GM12872 (cell line): ENCODE data around the gene DISC1.

Experiments used
- TF ChIP-seq, protein P1 (sequence below): IDR thresholded peaks from 3 replicates; pipeline ENCODE4 v1.5.1; 2011; ENCODE audit warnings: low read depth, mild to moderate bottlenecking, low read length, moderate library complexity; ENCODE audit not compliant: insufficient read depth

Gene DISC1

DNA sequence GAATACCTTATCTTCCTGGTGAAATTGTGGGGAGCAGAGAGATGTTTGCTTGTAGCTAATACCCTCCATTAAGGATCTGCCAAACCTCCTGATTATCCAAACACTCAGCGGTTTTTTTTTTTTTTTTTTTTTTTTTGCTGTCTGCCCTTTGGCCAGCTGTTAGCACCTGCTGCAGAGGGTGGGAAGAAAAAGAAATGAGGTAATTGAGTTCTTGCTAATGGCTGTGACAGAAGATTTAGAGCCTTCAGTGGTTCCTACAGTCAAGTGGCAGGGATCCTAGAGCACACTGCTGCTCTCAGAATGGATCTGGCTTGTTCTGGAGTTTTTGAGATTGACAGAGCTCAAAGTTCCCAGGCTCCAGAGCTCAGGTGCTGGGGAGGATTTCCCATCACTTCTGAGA, 342.5 kb downstream of the DISC1 start:
- TF ChIP-seq, protein P1, sequence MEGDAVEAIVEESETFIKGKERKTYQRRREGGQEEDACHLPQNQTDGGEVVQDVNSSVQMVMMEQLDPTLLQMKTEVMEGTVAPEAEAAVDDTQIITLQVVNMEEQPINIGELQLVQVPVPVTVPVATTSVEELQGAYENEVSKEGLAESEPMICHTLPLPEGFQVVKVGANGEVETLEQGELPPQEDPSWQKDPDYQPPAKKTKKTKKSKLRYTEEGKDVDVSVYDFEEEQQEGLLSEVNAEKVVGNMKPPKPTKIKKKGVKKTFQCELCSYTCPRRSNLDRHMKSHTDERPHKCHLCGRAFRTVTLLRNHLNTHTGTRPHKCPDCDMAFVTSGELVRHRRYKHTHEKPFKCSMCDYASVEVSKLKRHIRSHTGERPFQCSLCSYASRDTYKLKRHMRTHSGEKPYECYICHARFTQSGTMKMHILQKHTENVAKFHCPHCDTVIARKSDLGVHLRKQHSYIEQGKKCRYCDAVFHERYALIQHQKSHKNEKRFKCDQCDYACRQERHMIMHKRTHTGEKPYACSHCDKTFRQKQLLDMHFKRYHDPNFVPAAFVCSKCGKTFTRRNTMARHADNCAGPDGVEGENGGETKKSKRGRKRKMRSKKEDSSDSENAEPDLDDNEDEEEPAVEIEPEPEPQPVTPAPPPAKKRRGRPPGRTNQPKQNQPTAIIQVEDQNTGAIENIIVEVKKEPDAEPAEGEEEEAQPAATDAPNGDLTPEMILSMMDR = no peak

- TF ChIP-seq, protein P1 = no peak
Measured at GRCh38 chr1:231970684-231971083, 344.1 kb downstream of the DISC1 start.

- TF ChIP-seq, protein P1 = no peak
Measured at GRCh38 chr1:231971397-231972110, 345.0 kb downstream of the DISC1 start.

DNA sequence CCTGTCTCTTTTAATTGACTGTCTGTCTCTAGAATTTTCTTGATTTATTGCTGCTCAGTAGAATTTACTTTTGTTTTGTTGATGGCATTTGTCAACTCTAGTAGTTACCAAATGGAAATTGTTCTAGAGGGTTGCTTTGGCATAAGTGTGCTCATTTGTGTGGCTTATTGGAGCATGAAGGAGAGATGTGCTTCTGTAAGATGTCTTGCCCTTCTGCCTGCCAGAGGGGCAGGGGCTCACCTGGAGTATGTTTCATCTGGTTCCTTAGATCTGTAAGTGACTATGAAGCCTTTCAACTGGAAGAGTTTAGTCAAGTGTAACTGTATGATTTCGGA, 345.5 kb downstream of the DISC1 start:
- TF ChIP-seq, protein P1 = no peak

DNA sequence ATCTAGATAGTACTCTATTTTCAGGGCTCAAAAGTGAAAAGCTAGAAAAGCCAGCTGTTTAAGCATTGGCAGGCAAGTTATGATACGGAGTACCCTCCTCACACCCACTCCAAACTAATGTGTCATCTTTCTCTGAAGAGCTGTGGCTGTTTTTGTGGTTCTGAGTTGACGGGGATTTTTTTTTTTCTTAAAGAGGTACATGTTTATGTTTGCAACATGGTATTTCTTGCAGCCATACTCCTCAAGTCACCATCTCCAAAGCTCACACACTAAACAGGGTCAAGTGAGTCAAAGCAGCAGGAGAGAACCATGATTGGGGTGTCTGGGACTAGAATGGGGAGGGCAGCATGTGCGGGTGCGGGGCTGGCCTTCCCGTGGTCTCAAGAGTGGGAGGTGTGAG, 347.2 kb downstream of the DISC1 start:
- TF ChIP-seq, protein P1 = no peak

GRCh38 chr1:231976231-231976630, 349.6 kb downstream of the DISC1 start:
- TF ChIP-seq, protein P1 = no peak

- TF ChIP-seq, protein P1 = no peak
Measured at GRCh38 chr1:231981675-231982074, 355.1 kb downstream of the DISC1 start.
